Upper lobe of left lung (tissue), 6 donors: ENCODE measurements around the gene COX19. TPM values are rescaled to one million over a fixed set of nuclear protein-coding genes. Genes with fewer than 3 reads are reported as not detected.

Source experiments
- ATAC-seq, 2 donors: fragments of 200-7000 bp; cut with Tn5 transposase; one replicate each; pipeline ENCODE4 v1.9.1; 2022; ENCODE audit warnings: mild to moderate bottlenecking in 2 of 2, moderate library complexity in 2 of 2; ENCODE audit not compliant: low FRiP score in 2 of 2
- DNase-seq, 2 donors: peaks; one replicate each; pipeline ENCODE4 v3.0.0-alpha.2; 2019 to 2020
- H3K27ac ChIP-seq, 4 donors: fragments of 200-600 bp; sonication (generic); one replicate each; pipeline ENCODE4 v1.5.1; 2016 to 2019
- H3K27me3 ChIP-seq, 4 donors: fragments of 200-600 bp; sonication (generic); one replicate each; pipeline ENCODE4 v1.5.1; 2017 to 2019
- H3K36me3 ChIP-seq, 4 donors: fragments of 200-600 bp; sonication (generic); one replicate each; pipeline ENCODE4 v1.5.1; 2016 to 2019
- H3K4me1 ChIP-seq, 4 donors: fragments of 200-600 bp; sonication (generic); one replicate each; pipeline ENCODE4 v1.5.1; 2018 to 2019
- H3K4me3 ChIP-seq, 4 donors: fragments of 200-600 bp; sonication (generic); one replicate each; pipeline ENCODE4 v1.5.1; 2017 to 2019; ENCODE audit warnings: mild to moderate bottlenecking in 2 of 4, moderate library complexity in 1 of 4
- H3K9me3 ChIP-seq, 4 donors: fragments of 200-600 bp; sonication (generic); one replicate each; pipeline ENCODE4 v1.5.1; 2018 to 2019
- EP300 ChIP-seq, 4 donors: sonication (generic); formaldehyde crosslinking; IDR thresholded peaks; one replicate each; pipeline ENCODE4 v1.5.1; 2017; ENCODE audit warnings: antibody characterized with exemption in 4 of 4, control low read depth in 2 of 4
- POLR2A ChIP-seq, 4 donors: fragments of 450-650 bp; IDR thresholded peaks; one replicate each; pipeline ENCODE4 v1.5.1; 2016 to 2017; ENCODE audit warnings: antibody characterized with exemption in 4 of 4, mild to moderate bottlenecking in 2 of 4
- POLR2AphosphoS5 ChIP-seq, 2 donors: sonication (generic); formaldehyde crosslinking; IDR thresholded peaks; one replicate each; pipeline ENCODE4 v1.5.1; 2017; ENCODE audit warnings: antibody characterized with exemption in 2 of 2
- WGBS, 2 donors: methylation state at CpG; one replicate each; pipeline ENCODE4 v1.1.5; 2017 to 2018; 5-methylcytosine and 5-hydroxymethylcytosine counted together
- total RNA-seq, 6 donors: library from RNA; depleted of rRNA in 4 of 6; stranded (reverse); fragments of >200 nt in 4 of 6; gene quantifications; one replicate each; pipeline versions ENCODE4 v1.1.0 to v1.2.1, GENCODE V29; 2016 to 2021
- TF ChIP-seq, protein P1 (sequence below), 6 experiments: fragments of 450-650 bp in 4 of 6; fragments of 200-600 bp in 2 of 6; sonication (generic) in 2 of 6; IDR thresholded peaks; one replicate each; pipeline ENCODE4 v1.5.1; 2016 to 2019; ENCODE audit warnings: antibody characterized with exemption in 6 of 6
- donor health status: DM: no; HTN: no; CAD: no; lungs with moderate emphysema.
- donor health status: DM: no; HTN: yes; CAD: no; lungs with severe emphysema.

Gene COX19
- total RNA-seq, 6 donors from 2014 or later = 9.1 to 25.1 (median 11.5) TPM

GRCh38 chr7:969403-969802, 5.9 kb downstream of the COX19 start:
- WGBS, 2 donors = 92 to 96% methylated on average over 8 to 11 of the region's 11 CpGs
- no peak for TF ChIP-seq POLR2AphosphoS5 (IDR thresholded peaks at IDR 0.05)
- no peak for TF ChIP-seq POLR2A (IDR thresholded peaks at IDR 0.05)
- no peak for TF ChIP-seq EP300 (IDR thresholded peaks at IDR 0.05)
- TF ChIP-seq, protein P1, sequence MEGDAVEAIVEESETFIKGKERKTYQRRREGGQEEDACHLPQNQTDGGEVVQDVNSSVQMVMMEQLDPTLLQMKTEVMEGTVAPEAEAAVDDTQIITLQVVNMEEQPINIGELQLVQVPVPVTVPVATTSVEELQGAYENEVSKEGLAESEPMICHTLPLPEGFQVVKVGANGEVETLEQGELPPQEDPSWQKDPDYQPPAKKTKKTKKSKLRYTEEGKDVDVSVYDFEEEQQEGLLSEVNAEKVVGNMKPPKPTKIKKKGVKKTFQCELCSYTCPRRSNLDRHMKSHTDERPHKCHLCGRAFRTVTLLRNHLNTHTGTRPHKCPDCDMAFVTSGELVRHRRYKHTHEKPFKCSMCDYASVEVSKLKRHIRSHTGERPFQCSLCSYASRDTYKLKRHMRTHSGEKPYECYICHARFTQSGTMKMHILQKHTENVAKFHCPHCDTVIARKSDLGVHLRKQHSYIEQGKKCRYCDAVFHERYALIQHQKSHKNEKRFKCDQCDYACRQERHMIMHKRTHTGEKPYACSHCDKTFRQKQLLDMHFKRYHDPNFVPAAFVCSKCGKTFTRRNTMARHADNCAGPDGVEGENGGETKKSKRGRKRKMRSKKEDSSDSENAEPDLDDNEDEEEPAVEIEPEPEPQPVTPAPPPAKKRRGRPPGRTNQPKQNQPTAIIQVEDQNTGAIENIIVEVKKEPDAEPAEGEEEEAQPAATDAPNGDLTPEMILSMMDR (IDR thresholded peaks at IDR 0.05) = no peak
- Histone ChIP-seq H3K27ac (no peak overlapping the region), H3K4me1 (peaks cover 31 to 54% (median 34%) of the 10 kb centered on the region in 4 donors), H3K4me3 (no peak overlapping the region), H3K36me3 (peaks cover 21 to 70% (median 57%) of the 10 kb centered on the region in 4 donors), H3K9me3 (no peaks in the 10 kb centered on the region), H3K27me3 (no peaks in the 10 kb centered on the region)
- ATAC-seq (no peak), DNase-seq (peak in 1 of 2 donors; percentile 73)

GRCh38 chr7:968205-969105, 6.9 kb downstream of the COX19 start:
- H3K4me3 ChIP-seq = no peak overlapping the region
- H3K27ac ChIP-seq = no peak overlapping the region
- H3K27me3 ChIP-seq = no peaks in the 10 kb centered on the region
- ATAC-seq = no peak
- TF ChIP-seq POLR2AphosphoS5 (IDR thresholded peaks at IDR 0.05) (no peak), EP300 (IDR thresholded peaks at IDR 0.05) (no peak), POLR2A (IDR thresholded peaks at IDR 0.05) (no peak)
- TF ChIP-seq, protein P1 (IDR thresholded peaks at IDR 0.05) = no peak
- H3K9me3 ChIP-seq = no peaks in the 10 kb centered on the region
- peaks cover 21 to 70% (median 57%) of the 10 kb centered on the region in 4 donors for H3K36me3 ChIP-seq
- WGBS, 2 donors = 78 to 91% methylated on average over 9 to 24 of the region's 24 CpGs
- peaks cover 31 to 54% (median 36%) of the 10 kb centered on the region in 4 donors for H3K4me1 ChIP-seq
- DNase-seq = peak in 1 of 2 donors; percentile 69

DNA sequence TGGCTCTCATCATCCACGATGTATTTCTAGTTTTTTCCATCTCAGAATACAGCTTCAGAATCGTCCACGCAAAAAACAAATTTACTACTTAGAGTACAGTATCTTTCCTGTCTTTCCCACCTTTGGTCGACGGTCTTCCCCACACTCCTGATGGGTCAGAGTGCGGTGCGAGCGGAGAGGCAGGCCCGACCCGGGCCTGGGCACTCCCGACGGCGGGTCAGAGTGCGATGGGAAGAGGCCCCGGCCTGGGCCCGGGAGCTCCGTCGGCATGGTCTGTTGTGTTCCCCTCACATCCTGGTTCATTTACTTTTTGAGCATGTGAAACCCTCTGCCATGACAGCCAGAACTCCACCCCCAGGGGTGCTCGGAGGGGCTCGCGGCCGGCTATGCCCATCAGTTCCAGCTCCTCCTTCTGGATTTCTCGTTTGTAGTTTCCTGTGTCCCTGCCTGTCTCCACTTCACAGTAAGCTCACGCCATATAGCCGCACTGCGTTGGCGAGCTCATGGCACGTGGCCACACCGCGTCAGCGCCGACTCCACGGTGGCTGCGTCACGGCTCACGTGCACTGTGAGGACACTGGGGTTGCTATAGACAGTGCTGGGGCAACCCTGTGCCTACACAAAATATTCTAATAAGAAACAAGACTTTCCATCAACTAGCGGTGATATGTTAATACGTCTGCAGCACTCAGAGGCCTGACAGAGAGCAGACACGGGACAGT, 7.8 kb downstream of the COX19 start:
- Histone ChIP-seq H3K4me3 (no peak overlapping the region), H3K4me1 (peaks cover 29 to 54% (median 33%) of the 10 kb centered on the region in 4 donors), H3K36me3 (peaks cover 19 to 62% (median 50%) of the 10 kb centered on the region in 4 donors), H3K27ac (no peak overlapping the region), H3K9me3 (no peaks in the 10 kb centered on the region), H3K27me3 (no peaks in the 10 kb centered on the region)
- TF ChIP-seq EP300 (IDR thresholded peaks at IDR 0.05) (no peak), POLR2A (IDR thresholded peaks at IDR 0.05) (no peak), POLR2AphosphoS5 (IDR thresholded peaks at IDR 0.05) (no peak)
- TF ChIP-seq, protein P1 (IDR thresholded peaks at IDR 0.05) = no peak
- DNase-seq = peak in 1 of 2 donors; percentile 79
- 95% methylated on average over 38 to 39 of the region's 39 CpGs for WGBS, 2 donors
- ATAC-seq = no peak

DNA sequence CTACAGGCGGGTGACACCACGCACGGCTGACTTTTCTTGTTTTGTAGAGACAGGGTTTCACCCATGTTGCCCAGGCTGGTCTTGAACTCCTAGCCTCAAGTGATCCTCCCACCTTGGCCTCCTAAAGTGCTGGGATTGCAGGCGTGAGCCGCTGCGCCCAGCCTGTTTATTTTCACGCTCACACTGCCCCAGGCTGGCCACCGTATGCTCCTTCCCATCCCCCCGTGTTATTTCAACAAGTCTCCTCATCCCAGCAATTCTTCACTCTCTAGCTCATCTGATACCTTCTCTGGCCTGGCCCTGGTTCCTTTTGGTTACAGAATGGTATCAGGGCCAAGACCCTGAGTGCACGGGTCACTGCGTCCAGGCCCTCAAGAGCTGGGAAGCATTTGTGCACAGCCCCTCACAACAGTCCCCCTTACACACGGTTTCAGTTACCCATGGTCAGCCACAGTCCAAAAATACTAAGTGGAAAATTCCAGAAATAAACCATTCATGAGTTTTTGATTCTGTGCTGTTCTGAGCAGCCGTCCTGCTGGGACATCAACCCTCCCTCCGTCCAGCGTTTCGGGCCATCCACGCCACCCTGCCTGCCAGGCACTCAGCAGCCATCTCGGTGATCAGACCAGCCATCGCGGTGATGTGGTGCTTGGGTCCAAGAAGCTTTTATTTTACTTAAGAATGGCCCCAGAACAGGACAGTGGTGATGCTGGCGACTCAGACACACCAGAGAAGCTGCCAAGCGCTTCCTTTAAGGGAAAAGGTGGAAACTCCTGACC, 8.9 kb downstream of the COX19 start:
- peaks cover 11 to 52% (median 42%) of the 10 kb centered on the region in 4 donors for H3K36me3 ChIP-seq
- DNase-seq (no peak), ATAC-seq (no peak)
- no peak for TF ChIP-seq POLR2A (IDR thresholded peaks at IDR 0.05)
- TF ChIP-seq, protein P1 (IDR thresholded peaks at IDR 0.05) = no peak
- no peak for TF ChIP-seq POLR2AphosphoS5 (IDR thresholded peaks at IDR 0.05)
- TF ChIP-seq EP300 (IDR thresholded peaks at IDR 0.05) = no peak
- peaks cover 26 to 45% (median 30%) of the 10 kb centered on the region in 4 donors for H3K4me1 ChIP-seq
- no peaks in the 10 kb centered on the region for H3K9me3 ChIP-seq
- no peaks in the 10 kb centered on the region for H3K27me3 ChIP-seq
- H3K4me3 ChIP-seq = no peak overlapping the region
- 87 to 92% methylated on average over 22 of the region's 22 CpGs for WGBS, 2 donors
- H3K27ac ChIP-seq = no peak overlapping the region
